ENCODE measurements around the gene HUS1B. TPM values are rescaled to one million over a fixed set of nuclear protein-coding genes. Genes with fewer than 3 reads are reported as not detected.

HUS1B gene
- total and polyA plus RNA-seq, 2 of the 8 experiments (the other 6 are each of a cell fraction or from before 2014, with no cell fraction given): 0.48 to 1.1 TPM

DNA sequence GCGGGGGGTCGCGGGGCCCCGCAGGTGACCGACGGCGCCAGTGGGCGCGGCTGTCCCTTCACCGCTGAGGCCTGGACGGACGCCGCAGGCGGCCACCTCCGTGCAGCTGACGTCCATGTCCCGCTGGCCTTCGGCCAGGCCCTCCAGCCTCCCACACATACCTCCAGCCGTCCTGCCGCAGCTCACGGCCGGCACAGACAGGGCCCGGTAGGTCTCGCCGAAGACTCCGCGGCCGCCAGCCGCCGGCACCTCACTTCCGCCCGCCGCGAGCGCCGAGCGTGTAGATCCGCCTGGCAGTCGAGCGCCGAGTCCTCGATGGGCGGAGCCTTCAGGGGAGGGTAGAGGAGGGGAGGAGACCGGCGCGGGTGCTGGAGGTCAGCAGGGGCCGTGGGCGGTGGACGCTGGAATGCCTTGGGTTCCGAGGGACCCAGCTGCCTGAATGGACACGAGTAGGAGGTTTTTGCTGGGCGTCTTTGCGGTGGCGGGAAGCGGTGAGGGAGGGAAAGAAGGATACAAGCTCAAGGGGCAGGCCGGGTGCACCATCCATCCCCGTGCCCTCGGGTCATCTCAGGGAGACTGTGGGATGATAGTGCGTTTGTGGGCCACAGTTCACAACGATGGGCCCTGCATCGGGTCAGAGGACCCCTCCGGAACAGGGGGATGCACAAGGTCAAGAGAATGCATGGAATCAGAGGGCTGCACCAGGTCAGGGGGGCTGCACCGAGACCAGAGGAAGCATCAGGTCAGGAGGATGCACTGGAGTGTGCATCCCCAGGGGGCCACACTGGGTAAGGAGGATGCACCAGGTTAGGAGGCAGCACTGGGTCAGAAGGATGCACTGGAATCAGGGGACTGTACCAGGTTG lies 36.2 kb upstream of the HUS1B start, which contains the start of gene EXOC2 (continued):
- TF ChIP-seq POLR2A (IDR thresholded peaks at IDR 0.05; ENCODE audit: control extremely low read depth in 1 of 2, low read depth in 2 of 2, low read length in 2 of 2) (peak in 1 of 2 experiments; percentile 40; a peak in 1 of 3 replicates), RBBP5 (IDR thresholded peaks at IDR 0.05; ENCODE audit: borderline replicate concordance, low read depth, low read length) (peak; percentile 98), KDM5A (IDR thresholded peaks at IDR 0.05; ENCODE audit: low read length) (peak; percentile 62; the same call in 1 of the 2 replicates), KDM4A (IDR thresholded peaks at IDR 0.05; ENCODE audit: low read depth, low read length, severe bottlenecking) (peak; percentile 57), RAD21 (IDR thresholded peaks at IDR 0.05 in 1 of 2, conservative IDR thresholded peaks at IDR 0.05 in 1 of 2; ENCODE audit: low read depth in 2 of 2, low read length in 2 of 2) (peak; percentile 49 to 63), BRCA1 (IDR thresholded peaks at IDR 0.05; ENCODE audit: low read depth, low read length) (no peak), SP4 (IDR thresholded peaks at IDR 0.05; ENCODE audit: low read length) (no peak)
